Measurements from ENCODE around the gene SHLD1.
"Not testable (repeated sequence)": the region's sequence is repeated elsewhere in the genome, so short reads cannot be mapped to it uniquely, and the experiment has no call there.

The SHLD1 gene

DNA sequence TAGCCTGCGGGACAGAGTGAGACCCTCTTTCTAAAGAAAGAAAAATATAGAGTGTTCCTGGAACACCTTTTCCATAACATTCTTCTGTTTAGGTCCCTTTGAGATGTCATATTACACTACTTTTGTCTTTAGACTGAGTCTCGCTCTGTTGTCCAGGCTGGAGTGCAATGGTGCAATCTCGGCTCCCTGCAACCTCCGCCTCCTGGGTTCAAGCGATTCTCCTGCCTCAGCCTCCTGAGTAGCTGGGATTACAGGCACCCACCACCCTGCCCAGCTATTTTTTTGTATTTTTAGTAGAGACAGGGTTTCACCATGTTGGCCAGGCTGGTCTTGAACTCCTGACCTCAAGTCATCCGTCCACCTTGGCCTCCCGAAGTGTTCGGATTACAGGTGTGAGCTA is 31.2 kb downstream of the SHLD1 start:
- not testable (repeated sequence) for DNase-seq (ENCODE audit: low read depth in 2 of 2)

- DNase-seq (ENCODE audit: low read depth in 2 of 2) = no peak
These were observed 31.9 kb downstream of the SHLD1 start for GRCh38 chr20:5781798-5782750.

GRCh38 chr20:5784735-5785134 is 34.5 kb downstream of the SHLD1 start:
- DNase-seq (ENCODE audit: low read depth in 2 of 2) = no peak

GRCh38 chr20:5785146-5785545 is 34.9 kb downstream of the SHLD1 start:
- DNase-seq (ENCODE audit: low read depth in 2 of 2) = no peak

DNA sequence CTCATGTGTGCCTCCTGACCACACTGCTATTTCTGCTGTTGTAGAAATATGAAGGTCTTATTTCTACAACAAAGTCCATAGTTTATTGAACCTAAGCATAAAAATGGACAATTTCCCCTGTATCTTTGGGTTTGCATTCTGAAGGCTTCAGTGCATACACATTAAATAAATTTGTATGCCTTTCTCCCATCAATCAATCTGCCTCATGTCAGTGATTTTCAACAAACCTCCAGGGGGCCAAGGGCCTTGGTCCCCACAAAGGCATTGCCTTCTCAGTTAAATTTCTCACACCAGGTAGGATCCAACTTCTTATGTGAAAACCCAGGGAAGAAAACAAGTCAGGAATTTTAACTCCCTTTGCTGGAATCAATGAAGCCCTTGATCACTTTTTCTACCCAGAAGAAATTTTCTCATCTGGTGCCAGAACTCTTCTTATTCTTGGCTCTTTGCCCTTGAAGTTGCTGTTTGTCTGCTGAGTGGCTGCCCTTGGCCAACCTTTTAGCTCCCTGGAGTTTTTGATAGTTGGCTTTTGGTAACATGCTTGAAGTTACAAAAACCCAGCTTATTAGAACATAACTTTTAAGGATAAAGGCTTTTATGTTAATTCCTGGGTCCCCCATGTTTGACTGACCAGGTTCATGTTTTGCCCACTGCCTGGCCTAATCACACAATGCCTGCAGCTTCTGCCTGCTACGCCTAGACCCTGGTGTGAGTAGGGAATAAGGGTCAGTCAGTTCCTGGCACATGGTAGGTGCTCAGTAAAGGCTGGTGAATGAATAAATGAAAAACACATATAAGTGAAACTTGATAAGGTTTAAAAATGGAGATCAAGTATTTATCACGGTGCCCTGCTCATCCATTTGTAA is 37.0 kb downstream of the SHLD1 start:
- DNase-seq (ENCODE audit: low read depth in 2 of 2) = no peak

GRCh38 chr20:5787796-5788165 is 37.6 kb downstream of the SHLD1 start:
- no peak for DNase-seq (ENCODE audit: low read depth in 2 of 2)

- DNase-seq (ENCODE audit: low read depth in 2 of 2) = peak; percentile 48 to 51
These were observed 38.2 kb downstream of the SHLD1 start for GRCh38 chr20:5788385-5788895.

DNA sequence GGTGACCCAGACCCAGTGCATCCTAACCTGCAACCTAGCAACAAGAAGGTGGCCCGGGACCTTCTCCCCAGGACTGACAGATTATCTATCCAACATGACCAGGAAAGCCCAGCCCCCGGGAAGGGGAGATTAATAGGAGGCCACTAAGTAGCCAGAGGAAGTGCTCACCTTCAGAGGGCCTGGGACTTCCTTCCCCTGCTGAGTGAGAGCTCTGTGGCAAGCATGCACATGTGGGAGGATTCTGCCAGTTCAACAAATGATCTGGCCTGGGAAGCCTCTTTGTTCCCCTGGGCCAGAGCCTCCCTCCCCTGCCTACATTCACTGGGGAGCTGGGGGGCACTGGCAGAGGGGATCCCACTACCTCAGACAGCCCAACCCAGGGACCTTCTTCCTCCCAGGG is 39.6 kb downstream of the SHLD1 start:
- no peak for DNase-seq (ENCODE audit: low read depth in 2 of 2)

DNA sequence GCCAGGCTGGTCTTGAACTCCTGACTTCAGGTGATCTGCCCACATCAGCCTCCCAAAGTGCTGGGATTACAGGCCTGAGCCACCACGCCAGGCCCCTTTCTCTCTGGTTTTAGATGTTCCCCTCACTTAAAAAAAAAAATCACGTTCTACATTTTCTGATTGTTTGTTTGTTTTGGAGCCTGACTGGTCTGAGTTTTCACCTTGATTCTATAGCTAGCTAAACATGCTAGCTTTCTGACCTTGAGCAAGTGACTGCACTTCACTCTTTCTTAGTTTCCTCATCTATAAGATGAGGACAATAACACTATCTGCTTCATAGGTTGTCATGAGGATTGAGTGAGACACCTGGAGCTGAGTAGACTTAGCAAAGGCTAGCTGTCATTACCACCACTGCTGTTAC is 43.7 kb downstream of the SHLD1 start:
- no peak for DNase-seq (ENCODE audit: low read depth in 2 of 2)

DNA sequence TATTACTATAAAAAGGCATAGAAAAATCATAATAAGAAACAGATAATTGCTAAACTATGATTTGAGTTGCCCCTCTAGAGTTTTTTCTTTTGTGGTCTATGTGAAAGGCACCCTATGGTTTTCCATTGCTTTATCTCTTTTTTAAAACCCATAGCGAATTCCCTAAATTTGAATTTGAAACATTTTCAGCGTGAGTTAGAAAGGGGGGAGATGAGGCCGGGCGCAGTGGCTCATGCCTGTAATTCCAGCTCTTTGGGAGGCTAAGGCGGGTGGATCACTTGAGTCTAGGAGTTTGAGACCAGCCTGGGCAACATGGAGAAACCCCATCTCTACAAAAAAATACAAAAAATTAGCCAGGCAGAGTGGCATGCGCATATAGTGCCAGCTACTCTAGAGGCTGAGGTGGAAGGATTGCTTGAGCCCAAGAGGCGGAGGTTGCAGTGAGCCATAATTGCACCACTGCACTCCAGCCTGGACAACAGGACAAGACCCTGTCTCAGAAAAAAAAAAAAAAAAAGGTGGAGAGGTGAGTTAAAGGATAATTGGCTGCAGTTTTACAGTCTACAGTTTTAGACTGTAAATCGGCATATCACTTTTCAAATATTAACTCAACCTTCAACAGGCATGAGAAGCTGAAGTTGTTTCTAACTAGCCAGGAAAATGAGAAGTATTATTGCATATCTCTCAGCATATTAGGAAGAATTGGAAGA is 46.3 kb downstream of the SHLD1 start:
- no peak for DNase-seq (ENCODE audit: low read depth in 2 of 2)

- DNase-seq (ENCODE audit: low read depth in 2 of 2) = no peak
These were observed 47.0 kb downstream of the SHLD1 start for GRCh38 chr20:5797165-5797564.

GRCh38 chr20:5797843-5798462 is 47.8 kb downstream of the SHLD1 start:
- DNase-seq (ENCODE audit: low read depth in 2 of 2) = no peak

GRCh38 chr20:5803754-5804303 is 53.6 kb downstream of the SHLD1 start:
- not testable (repeated sequence) for DNase-seq (ENCODE audit: low read depth in 2 of 2)

DNA sequence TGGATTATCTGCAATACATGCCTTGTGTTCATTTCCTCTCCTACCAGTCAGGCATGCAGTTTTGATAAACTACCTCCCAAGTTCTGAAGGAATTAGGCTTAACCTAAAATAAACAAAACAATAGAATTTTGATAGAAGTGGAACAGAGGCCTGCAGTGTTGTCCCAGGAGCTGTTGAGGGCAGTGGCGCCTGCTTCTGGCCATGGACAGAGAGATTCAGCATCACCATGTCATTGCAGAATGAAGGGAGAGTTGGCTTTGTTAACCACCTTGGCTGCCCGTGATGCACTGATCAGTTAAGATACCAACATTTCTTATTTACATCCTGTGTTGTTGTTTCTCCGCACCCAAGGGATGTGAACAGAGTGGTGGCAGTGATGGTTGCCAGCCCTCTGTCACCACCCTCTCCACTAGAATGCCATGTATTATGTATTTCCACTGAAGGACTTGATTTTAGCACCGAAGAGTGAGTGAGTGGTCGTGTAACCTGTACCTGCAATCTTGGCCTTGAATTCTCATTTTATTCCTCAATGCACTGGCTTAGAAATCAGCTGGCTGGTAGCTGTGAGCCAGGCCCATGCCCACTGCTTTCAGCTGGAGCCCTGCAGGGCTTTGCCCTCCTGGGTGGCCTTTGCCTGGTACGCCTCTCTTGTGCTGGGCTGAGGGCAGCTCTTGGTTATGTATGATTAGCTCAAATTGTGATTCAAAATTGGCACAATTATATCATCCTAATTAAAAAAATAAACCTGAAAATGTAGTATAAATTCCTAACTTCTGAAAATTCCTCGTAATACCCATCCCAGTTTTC is 56.5 kb downstream of the SHLD1 start:
- no peak for DNase-seq (ENCODE audit: low read depth in 2 of 2)

- no peak for DNase-seq (ENCODE audit: low read depth in 2 of 2)
These were observed 57.2 kb downstream of the SHLD1 start for GRCh38 chr20:5807431-5807830.

GRCh38 chr20:5808901-5809300 is 58.7 kb downstream of the SHLD1 start:
- no peak for DNase-seq (ENCODE audit: low read depth in 2 of 2)

DNA sequence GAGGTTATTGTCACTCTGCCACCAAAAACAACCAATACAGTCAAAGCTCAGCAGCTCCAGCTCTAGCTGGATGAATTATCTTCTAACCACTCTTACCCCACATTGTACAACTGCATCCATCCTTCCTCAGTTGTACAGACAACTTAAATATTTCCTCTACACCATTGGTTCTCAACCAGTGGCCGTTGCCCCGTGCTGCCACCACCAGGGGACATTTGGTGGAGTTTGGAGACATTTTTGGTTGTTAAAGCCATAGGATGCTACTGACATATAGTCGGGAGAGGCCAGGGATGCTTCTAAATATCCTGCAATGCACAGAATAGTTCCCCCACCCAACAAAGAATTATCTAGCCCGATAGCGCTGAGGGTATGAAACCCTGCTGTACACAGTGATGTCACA is 59.3 kb downstream of the SHLD1 start:
- DNase-seq (ENCODE audit: low read depth in 2 of 2) = no peak

- no peak for DNase-seq (ENCODE audit: low read depth in 2 of 2)
These were observed 60.7 kb downstream of the SHLD1 start for GRCh38 chr20:5810800-5811422.

GRCh38 chr20:5811746-5812145 is 61.5 kb downstream of the SHLD1 start:
- DNase-seq (ENCODE audit: low read depth in 2 of 2) = no peak

- no peak for DNase-seq (ENCODE audit: low read depth in 2 of 2)
These were observed 68.1 kb downstream of the SHLD1 start for GRCh38 chr20:5818346-5818681.

Measured in stimulated activated CD8-positive, alpha-beta memory T cell treated with anti-CD3 and anti-CD28 coated beads, Interleukin-2, amount 100 ng/mL, for 48 hours (primary cell).